Muscle of leg (tissue), 11 donors: ENCODE results near the gene AKAP13. TPM values are rescaled to one million over a fixed set of nuclear protein-coding genes. Genes with fewer than 3 reads are reported as not detected.
A peak's percentile ranks its signal among the peaks of the same experiment; 100 is the strongest.

ENCODE experiments used
- DNase-seq: peaks from one replicate; pipeline ENCODE4 v3.0.0; 2013
- H3K27ac ChIP-seq: one replicate; pipeline ENCODE4 v1.5.1; 2013; ENCODE audit warnings: mild to moderate bottlenecking, low read length, control low read depth
- H3K27me3 ChIP-seq: one replicate; pipeline ENCODE4 v1.6.1; 2013; ENCODE audit warnings: low read length; ENCODE audit not compliant: control insufficient read depth, insufficient read depth
- H3K36me3 ChIP-seq: one replicate; pipeline ENCODE4 v1.6.1; 2013; ENCODE audit warnings: low read length; ENCODE audit not compliant: control insufficient read depth, insufficient read depth
- H3K4me1 ChIP-seq: one replicate; pipeline ENCODE4 v1.6.1; 2013; ENCODE audit warnings: low read length; ENCODE audit not compliant: control insufficient read depth, insufficient read depth
- H3K4me3 ChIP-seq: one replicate; pipeline ENCODE4 v1.5.1; 2013; ENCODE audit warnings: low read length, control low read depth
- H3K9me3 ChIP-seq: replicated peaks from 2 replicates; pipeline ENCODE4 v1.6.1; 2013; ENCODE audit warnings: low read depth, low read length; ENCODE audit not compliant: control insufficient read depth
- WGBS: methylation state at CpG from one replicate; pipeline ENCODE4 v1.1.5; 2013; ENCODE audit warnings: missing lambda C conversion rate; ENCODE audit not compliant: insufficient coverage; 5-methylcytosine and 5-hydroxymethylcytosine counted together
- polyA plus RNA-seq, 8 donors: library from polyadenylated mRNA; unstranded; fragments of 120-200 nt; gene quantifications; one replicate each; pipeline versions ENCODE4 v1.2.1 to v1.2.3, GENCODE V29; 2013; ENCODE audit warnings: inconsistent platforms in 1 of 8, low replicate concordance in 1 of 8; ENCODE audit not compliant: insufficient read length in 8 of 8, insufficient read depth in 1 of 8
- total RNA-seq: library from RNA; stranded (reverse); fragments of 120-200 nt; gene quantifications from one replicate; pipeline ENCODE4 v1.2.4, GENCODE V29; 2013

The AKAP13 gene
- total and polyA plus RNA-seq, 9 donors = 65.2 to 90.9 (median 80.1) TPM

DNA sequence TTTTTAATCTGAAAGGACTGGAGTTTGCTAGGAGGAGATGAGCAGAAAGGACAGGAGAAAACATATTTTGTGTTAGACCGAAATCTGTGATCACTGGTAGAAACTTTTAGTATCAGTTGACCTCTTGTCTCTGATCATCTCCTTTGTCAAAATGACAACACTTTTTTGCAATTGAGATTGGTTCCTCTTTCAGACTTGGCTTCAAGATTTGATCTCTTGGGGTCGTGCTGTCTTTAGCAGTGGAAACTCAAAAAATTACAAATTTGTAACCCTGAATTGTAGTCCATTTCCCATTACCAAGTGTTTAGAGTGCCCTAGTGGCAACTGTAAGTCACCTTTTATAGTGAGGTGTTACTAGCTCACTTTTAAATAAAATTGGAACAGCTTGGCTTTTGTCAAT is 306.9 kb downstream of the AKAP13 start:
- no peak overlapping the region for H3K27ac ChIP-seq
- H3K4me1 ChIP-seq = peaks cover 4% of the 10 kb centered on the region
- no peaks in the 10 kb centered on the region for H3K27me3 ChIP-seq
- WGBS = no CpG with 5 or more reads among the region's 2 CpGs
- no peak overlapping the region for H3K4me3 ChIP-seq
- no peak for DNase-seq
- peaks cover 58% of the 10 kb centered on the region for H3K36me3 ChIP-seq
- no peaks in the 10 kb centered on the region for H3K9me3 ChIP-seq

DNA sequence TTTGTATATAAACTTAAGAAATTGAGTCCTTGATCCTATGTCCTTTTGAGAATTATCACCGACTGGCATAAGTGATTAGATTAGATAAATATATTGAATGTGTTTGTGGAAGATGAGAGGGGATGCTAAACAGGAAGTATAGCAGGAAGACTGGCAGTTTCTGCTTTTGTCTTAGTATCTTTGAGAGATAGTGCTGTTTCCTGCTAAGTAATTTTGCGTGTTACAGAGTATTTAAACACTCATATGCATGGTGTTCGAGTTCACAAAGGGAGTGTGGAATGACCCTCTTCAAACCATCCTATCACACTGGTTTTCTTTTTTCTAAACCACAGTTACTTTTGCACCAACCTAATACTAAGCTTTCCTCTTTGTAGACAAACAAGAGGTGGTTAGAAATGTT is 308.3 kb downstream of the AKAP13 start:
- H3K36me3 ChIP-seq = peaks cover 58% of the 10 kb centered on the region
- DNase-seq = no peak
- WGBS = no CpG with 5 or more reads among the region's 3 CpGs
- no peaks in the 10 kb centered on the region for H3K27me3 ChIP-seq
- H3K9me3 ChIP-seq = no peaks in the 10 kb centered on the region
- H3K27ac ChIP-seq = no peak overlapping the region
- H3K4me3 ChIP-seq = no peak overlapping the region
- H3K4me1 ChIP-seq = peaks cover 4% of the 10 kb centered on the region

DNA sequence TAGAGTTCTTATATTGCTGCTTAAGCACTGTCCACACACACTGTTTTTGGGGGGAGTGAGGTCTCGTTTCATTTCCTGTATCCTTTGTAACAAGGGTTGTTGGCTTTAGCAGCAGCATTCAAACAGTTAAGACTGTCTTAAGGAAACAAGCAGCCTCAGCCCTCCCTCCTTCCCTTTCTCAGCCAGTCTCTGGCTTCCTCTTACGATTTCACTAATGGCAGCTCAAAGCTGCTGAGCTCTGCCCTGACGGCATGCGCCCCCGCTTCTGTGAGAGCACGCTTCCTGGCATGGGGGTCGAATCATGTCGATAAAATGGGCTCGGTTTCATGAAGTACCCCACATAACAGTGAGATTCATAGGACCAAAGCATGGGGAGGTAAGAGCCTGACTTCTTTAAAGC is 309.3 kb downstream of the AKAP13 start:
- 0% methylated on average over 2 of the region's 9 CpGs for WGBS
- peak; percentile 91 for DNase-seq
- Histone ChIP-seq H3K27me3 (no peaks in the 10 kb centered on the region), H3K4me1 (peaks cover 4% of the 10 kb centered on the region), H3K4me3 (peak overlapping the region; percentile 31), H3K36me3 (peaks cover 57% of the 10 kb centered on the region), H3K9me3 (no peaks in the 10 kb centered on the region), H3K27ac (peak overlapping the region; percentile 72)

DNA sequence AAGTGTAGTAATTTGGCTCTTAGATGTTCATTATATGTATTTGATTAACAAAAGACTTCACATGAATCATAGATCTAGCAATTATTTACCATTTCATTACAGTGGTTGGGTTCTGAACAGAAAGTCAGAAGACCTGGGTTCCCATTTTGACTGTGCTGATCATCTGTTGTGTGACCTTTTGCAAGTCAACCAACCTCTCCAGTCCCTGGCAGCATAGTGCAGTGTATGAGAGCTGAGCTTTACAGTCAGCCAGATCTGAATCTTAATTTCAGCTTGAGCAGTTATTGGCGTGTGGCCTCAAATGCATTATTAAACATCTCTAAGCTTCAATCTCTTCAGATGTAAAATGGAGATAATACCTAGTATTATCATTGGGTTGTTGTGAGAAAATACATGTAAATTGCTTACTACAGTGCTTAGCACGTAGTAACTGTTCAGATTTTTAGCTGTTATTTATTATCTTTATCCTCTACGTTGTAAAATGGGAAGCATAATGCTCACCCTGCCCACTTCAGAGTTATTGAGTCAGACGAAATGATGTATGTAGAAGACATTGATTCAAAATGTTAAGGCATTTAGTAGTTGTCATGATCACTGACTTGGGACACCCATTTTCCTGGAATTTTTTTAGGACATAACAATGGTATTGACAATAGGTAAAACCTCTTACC is 310.3 kb downstream of the AKAP13 start:
- H3K27me3 ChIP-seq = no peaks in the 10 kb centered on the region
- no peaks in the 10 kb centered on the region for H3K9me3 ChIP-seq
- DNase-seq = no peak
- peaks cover 59% of the 10 kb centered on the region for H3K36me3 ChIP-seq
- H3K4me3 ChIP-seq = no peak overlapping the region
- no peak overlapping the region for H3K27ac ChIP-seq
- no CpG with 5 or more reads among the region's 4 CpGs for WGBS
- peaks cover 4% of the 10 kb centered on the region for H3K4me1 ChIP-seq

DNA sequence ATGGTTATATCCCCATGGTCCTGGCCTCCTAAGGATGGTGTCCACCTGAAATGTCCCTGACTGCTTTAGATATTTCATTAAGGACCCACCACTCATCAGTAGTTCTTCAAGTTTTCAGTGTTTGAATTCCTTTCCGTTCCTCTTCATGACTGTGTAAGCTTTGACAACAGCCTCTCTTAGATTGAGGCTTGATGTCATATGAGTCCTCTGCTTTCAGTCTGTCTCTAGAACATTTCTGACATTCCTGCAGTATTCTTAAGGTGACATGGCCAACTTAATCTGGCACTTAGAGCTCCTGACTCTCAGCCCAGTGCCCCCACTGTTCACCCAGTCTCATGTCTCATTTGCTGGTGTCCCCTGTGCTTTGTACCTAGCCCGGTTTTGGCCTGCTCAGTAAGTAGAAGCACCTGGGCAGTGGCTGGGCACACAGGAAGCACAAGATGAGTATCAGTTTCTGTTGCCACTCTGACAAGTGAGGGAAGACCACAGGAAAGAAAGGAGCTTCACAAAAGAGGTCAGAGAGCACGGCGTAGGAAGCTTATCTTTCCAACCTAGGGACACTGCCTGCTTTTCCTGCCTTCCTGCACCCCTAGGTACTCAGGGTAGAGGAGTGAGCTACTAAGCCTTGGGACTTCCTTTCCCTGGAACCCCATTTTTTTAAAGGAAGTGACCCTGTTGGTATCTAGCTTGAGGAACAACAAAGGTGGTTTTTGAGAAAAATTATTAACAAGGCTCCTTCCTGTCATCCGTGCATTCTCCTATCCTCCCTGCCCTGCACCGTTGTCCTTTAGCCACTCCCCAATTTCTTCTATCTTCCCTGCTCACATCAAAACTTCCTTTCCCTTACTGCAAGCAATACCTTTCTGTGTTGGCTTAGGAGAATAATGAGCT is 311.2 kb downstream of the AKAP13 start:
- Histone ChIP-seq H3K9me3 (no peaks in the 10 kb centered on the region), H3K27me3 (no peaks in the 10 kb centered on the region), H3K36me3 (peaks cover 57% of the 10 kb centered on the region), H3K4me1 (peaks cover 4% of the 10 kb centered on the region), H3K27ac (no peak overlapping the region), H3K4me3 (no peak overlapping the region)
- DNase-seq = no peak
- WGBS = 100% methylated on average over 1 of the region's 6 CpGs

DNA sequence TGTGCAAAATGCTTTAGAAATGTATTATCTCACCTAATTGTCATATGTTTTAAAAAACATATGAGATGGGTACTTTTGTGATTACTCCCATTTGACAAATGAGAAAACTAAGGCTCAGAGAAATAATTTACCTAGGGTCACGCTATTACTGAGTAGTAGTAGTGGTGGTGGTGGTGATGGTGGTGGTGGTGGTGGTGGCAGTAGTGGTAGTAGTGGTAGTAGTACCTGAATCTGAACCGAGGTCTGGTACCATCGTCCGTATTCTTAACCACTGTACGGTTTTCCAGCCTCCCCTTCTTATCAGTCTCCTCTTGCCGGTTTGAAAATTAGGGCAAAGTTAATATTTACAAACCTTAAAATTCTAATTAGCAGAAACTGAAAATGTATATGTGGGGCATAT is 311.9 kb downstream of the AKAP13 start:
- DNase-seq = no peak
- H3K4me1 ChIP-seq = peaks cover 4% of the 10 kb centered on the region
- no CpG with 5 or more reads among the region's 6 CpGs for WGBS
- H3K27ac ChIP-seq = no peak overlapping the region
- H3K4me3 ChIP-seq = no peak overlapping the region
- H3K27me3 ChIP-seq = no peaks in the 10 kb centered on the region
- peaks cover 56% of the 10 kb centered on the region for H3K36me3 ChIP-seq
- H3K9me3 ChIP-seq = no peaks in the 10 kb centered on the region

DNA sequence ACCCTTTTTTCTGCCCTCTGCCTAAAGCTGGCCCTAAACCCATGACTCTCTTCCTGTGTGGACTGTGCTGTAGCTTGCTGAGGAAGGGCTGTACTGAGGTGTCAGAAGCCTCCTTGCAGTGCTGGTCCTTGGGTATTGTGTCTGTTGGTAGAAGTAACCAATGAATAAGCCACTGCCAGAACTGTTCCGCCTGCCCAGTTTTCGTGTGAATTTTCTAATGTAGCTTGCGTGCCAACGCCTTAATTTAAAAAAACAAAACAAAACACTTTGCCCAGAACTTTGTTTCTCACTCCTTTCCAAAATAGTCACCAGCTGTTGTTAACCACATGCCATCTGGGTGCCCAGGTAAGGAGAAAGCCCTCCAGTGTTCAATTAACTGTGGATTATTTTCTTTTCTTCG is 312.5 kb downstream of the AKAP13 start:
- Histone ChIP-seq H3K27me3 (no peaks in the 10 kb centered on the region), H3K36me3 (peaks cover 51% of the 10 kb centered on the region), H3K27ac (no peak overlapping the region), H3K4me3 (no peak overlapping the region), H3K9me3 (no peaks in the 10 kb centered on the region), H3K4me1 (peaks cover 4% of the 10 kb centered on the region)
- WGBS = no CpG with 5 or more reads among the region's 5 CpGs
- DNase-seq = no peak

DNA sequence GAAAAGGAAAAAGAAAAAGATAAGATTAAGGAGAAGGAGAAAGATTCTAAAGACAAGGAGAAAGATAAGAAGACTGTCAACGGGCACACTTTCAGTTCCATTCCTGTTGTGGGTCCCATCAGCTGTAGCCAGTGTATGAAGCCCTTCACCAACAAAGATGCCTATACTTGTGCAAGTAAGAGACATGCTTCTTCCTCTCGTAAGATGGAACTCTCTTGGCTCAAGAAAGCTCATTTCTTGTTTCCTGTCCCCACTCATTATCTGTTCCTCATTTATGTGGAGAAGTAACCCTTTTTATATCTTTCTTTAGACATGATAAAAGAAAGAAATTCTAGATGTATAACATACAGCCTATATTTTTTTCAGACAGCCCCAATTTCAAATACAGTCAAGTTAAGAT is 312.9 kb downstream of the AKAP13 start:
- Histone ChIP-seq H3K36me3 (peaks cover 51% of the 10 kb centered on the region), H3K27ac (no peak overlapping the region), H3K9me3 (no peaks in the 10 kb centered on the region), H3K27me3 (no peaks in the 10 kb centered on the region), H3K4me1 (peaks cover 4% of the 10 kb centered on the region), H3K4me3 (no peak overlapping the region)
- DNase-seq = no peak
- WGBS = 60% methylated on average over 1 of the region's 2 CpGs

DNA sequence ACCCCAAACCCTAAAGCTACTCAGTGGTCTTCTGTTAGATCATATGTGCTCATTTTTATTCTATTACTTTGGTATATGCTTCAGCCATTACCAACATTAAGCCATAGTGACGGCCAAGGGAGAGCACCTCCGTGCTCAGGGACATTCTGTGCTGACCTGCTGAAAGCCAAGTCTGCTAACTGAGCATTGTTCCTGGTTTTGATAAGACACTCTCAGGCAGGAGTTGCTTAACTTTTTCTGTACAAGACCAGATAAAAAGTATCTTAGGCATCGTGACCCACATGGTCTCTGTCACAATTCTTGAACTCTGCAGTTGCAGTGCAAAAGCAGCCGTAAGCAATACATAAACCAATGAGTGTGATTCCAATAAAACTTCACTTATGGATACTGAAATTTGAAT is 313.7 kb downstream of the AKAP13 start:
- Histone ChIP-seq H3K9me3 (no peaks in the 10 kb centered on the region), H3K27me3 (no peaks in the 10 kb centered on the region), H3K27ac (no peak overlapping the region), H3K4me3 (no peak overlapping the region), H3K4me1 (peaks cover 4% of the 10 kb centered on the region), H3K36me3 (peaks cover 52% of the 10 kb centered on the region)
- 78% methylated on average over 2 of the region's 4 CpGs for WGBS
- no peak for DNase-seq

DNA sequence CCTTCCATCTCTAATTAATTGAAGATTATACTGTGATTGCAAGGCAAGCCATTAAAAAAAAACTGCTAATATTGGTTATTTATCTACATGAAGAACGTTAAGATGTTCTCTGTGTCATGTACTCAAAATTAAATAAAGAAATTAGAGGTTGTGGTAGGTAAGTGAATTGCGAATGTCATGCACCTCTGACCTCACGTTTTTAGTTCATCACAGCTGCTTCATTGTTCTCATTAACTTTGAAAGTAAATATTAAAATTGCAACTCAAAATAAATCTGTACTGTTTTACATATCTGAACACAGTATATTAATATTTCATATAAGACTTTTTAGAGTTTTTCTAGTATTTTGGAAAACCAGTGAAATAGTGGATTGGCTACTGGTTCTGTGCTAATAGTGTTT is 320.4 kb downstream of the AKAP13 start:
- H3K4me3 ChIP-seq = no peak overlapping the region
- no peak for DNase-seq
- H3K36me3 ChIP-seq = peaks cover 15% of the 10 kb centered on the region
- peaks cover 2% of the 10 kb centered on the region for H3K4me1 ChIP-seq
- no peak overlapping the region for H3K27ac ChIP-seq
- no CpG with 5 or more reads among the region's 3 CpGs for WGBS
- H3K9me3 ChIP-seq = no peaks in the 10 kb centered on the region
- H3K27me3 ChIP-seq = no peaks in the 10 kb centered on the region
